ENCODE measurements around the gene NWD2. TPM values are rescaled to one million over a fixed set of nuclear protein-coding genes. Genes with fewer than 3 reads are reported as not detected.

NWD2 gene
- total RNA-seq, 1 experiment from 2014 or later = not detected

- ChIA-PET RAD21 (ENCODE audit: low non-redundant PET in 1 of 2, low total read pairs in 2 of 2, uncharacterized antibody in 2 of 2, unreplicated experiment in 2 of 2) (no interaction called here), POLR2A (no interaction called here)
Measured at GRCh38 chr4:37225778-37226177, 18.8 kb upstream of the NWD2 start.

GRCh38 chr4:37232315-37232714 is 12.2 kb upstream of the NWD2 start:
- no peak for ATAC-seq
- H3K4me1 ChIP-seq (ENCODE audit: control insufficient read depth in 1 of 2, insufficient read depth in 2 of 2, low read length in 2 of 2) = no peaks in the 10 kb centered on the region
- H3K27me3 ChIP-seq (ENCODE audit: insufficient read depth, low read length) = no peaks in the 10 kb centered on the region; the same call in 1 of the 2 replicates
- CTCF ChIA-PET = no interaction called here
- H3K9ac ChIP-seq (ENCODE audit: low read length) = no peak overlapping the region
- H3K36me3 ChIP-seq (ENCODE audit: control insufficient read depth in 1 of 2, insufficient read depth in 2 of 2, low read length in 2 of 2) = no peaks in the 10 kb centered on the region
- POLR2A ChIA-PET = no interaction called here
- H3K4me2 ChIP-seq (ENCODE audit: low read length) = no peak overlapping the region
- DNase-seq (ENCODE audit: low read depth, low spot score) = no peak
- H3K27ac ChIP-seq (ENCODE audit: low read depth, low read length) = no peak overlapping the region
- H3K79me2 ChIP-seq (ENCODE audit: insufficient read depth, low read length) = no peaks in the 10 kb centered on the region
- no peaks in the 10 kb centered on the region for H3K9me3 ChIP-seq (ENCODE audit: control insufficient read depth in 1 of 2, insufficient read depth in 1 of 2, low read depth in 1 of 2, low read length in 2 of 2)
- TF ChIP-seq YY1 (IDR thresholded peaks at IDR 0.05; ENCODE audit: extremely low read depth, insufficient replicate concordance, low read depth, low read length) = no peak
- TF ChIP-seq ELF1 (IDR thresholded peaks at IDR 0.05; ENCODE audit: borderline replicate concordance, low read depth) = no peak
- TF ChIP-seq SP1 (IDR thresholded peaks at IDR 0.05; ENCODE audit: low read depth) = no peak
- no peak for TF ChIP-seq SIN3A (IDR thresholded peaks at IDR 0.05; ENCODE audit: low read depth)
- TF ChIP-seq CTCF (IDR thresholded peaks at IDR 0.05 in 2 of 3, conservative IDR thresholded peaks at IDR 0.05 in 1 of 3; ENCODE audit: borderline replicate concordance in 1 of 3, insufficient read depth in 1 of 3, low read depth in 2 of 3, low read length in 2 of 3) = no peak
- no peak for TF ChIP-seq CEBPB (IDR thresholded peaks at IDR 0.05; ENCODE audit: low read depth)
- no peak for TF ChIP-seq POLR2AphosphoS5 (IDR thresholded peaks at IDR 0.05; ENCODE audit: low read depth, low read length)
- TF ChIP-seq EZH2phosphoT487 (IDR thresholded peaks at IDR 0.05; ENCODE audit: borderline replicate concordance) = no peak
- TF ChIP-seq RAD21 (IDR thresholded peaks at IDR 0.05; ENCODE audit: low read depth) = no peak
- no peak for TF ChIP-seq CBX3 (IDR thresholded peaks at IDR 0.05; ENCODE audit: low read depth)
- no peak for TF ChIP-seq ZFX (IDR thresholded peaks at IDR 0.05)
- TF ChIP-seq POLR2A (IDR thresholded peaks at IDR 0.05; ENCODE audit: borderline replicate concordance, extremely low read depth, insufficient read depth, insufficient read length) = no peak
- no peak for TF ChIP-seq TCF7L2 (IDR thresholded peaks at IDR 0.05; ENCODE audit: borderline replicate concordance, extremely low read depth, insufficient read depth, insufficient read length)
- TF ChIP-seq FOSL1 (IDR thresholded peaks at IDR 0.05; ENCODE audit: low read depth) = no peak
- TF ChIP-seq JUND (IDR thresholded peaks at IDR 0.05) = no peak
- TF ChIP-seq MAX (IDR thresholded peaks at IDR 0.05) = no peak
- TF ChIP-seq SRF (IDR thresholded peaks at IDR 0.05; ENCODE audit: low read depth) = no peak
- no peak overlapping the region for H3K4me3 ChIP-seq (replicated peaks in 1 of 2; ENCODE audit: low read depth in 1 of 2, low read length in 2 of 2)
- no TSS peak for BruUV-seq (replicated peaks)
- intact Hi-C loops (cut with micrococcal nuclease) = no loop called here
- no peak overlapping the region for H2AFZ ChIP-seq (ENCODE audit: low read depth, low read length, poor library complexity, severe bottlenecking)
- RAD21 ChIA-PET (ENCODE audit: low non-redundant PET in 1 of 2, low total read pairs in 2 of 2, uncharacterized antibody in 2 of 2, unreplicated experiment in 2 of 2) = no interaction called here
- no peaks in the 10 kb centered on the region for H4K20me1 ChIP-seq (ENCODE audit: insufficient read depth)
- H3K9me2 ChIP-seq (ENCODE audit: insufficient read depth) = no peaks in the 10 kb centered on the region

More at GRCh38 chr4:37225778-37226177, 18.8 kb upstream of the NWD2 start:
- ATAC-seq (no peak), DNase-seq (ENCODE audit: low read depth, low spot score) (no peak)
- no peaks in the 10 kb centered on the region for H3K36me3 ChIP-seq (ENCODE audit: control insufficient read depth in 1 of 2, insufficient read depth in 2 of 2, low read length in 2 of 2)
- H3K4me1 ChIP-seq (ENCODE audit: control insufficient read depth in 1 of 2, insufficient read depth in 2 of 2, low read length in 2 of 2) = no peaks in the 10 kb centered on the region
- no peaks in the 10 kb centered on the region for H4K20me1 ChIP-seq (ENCODE audit: insufficient read depth)
- no TSS peak for BruUV-seq (replicated peaks)
- H3K27me3 ChIP-seq (ENCODE audit: insufficient read depth, low read length) = no peaks in the 10 kb centered on the region
- H2AFZ ChIP-seq (ENCODE audit: low read depth, low read length, poor library complexity, severe bottlenecking) = no peak overlapping the region
- no peak overlapping the region for H3K9ac ChIP-seq (ENCODE audit: low read length)
- H3K27ac ChIP-seq (ENCODE audit: low read depth, low read length) = no peak overlapping the region
- H3K4me2 ChIP-seq (ENCODE audit: low read length) = no peak overlapping the region
- CTCF ChIA-PET = no interaction called here
- H3K4me3 ChIP-seq (replicated peaks in 1 of 2; ENCODE audit: low read depth in 1 of 2, low read length in 2 of 2) = no peak overlapping the region
- H3K9me2 ChIP-seq (ENCODE audit: insufficient read depth) = no peaks in the 10 kb centered on the region
- intact Hi-C loops (cut with micrococcal nuclease) = no loop called here
- H3K9me3 ChIP-seq (ENCODE audit: control insufficient read depth in 1 of 2, insufficient read depth in 1 of 2, low read depth in 1 of 2, low read length in 2 of 2) = no peaks in the 10 kb centered on the region
- H3K79me2 ChIP-seq (ENCODE audit: insufficient read depth, low read length) = no peaks in the 10 kb centered on the region
- no peak for TF ChIP-seq POLR2AphosphoS5 (IDR thresholded peaks at IDR 0.05; ENCODE audit: low read depth, low read length)

Measured in HCT116 (cell line).